Brain microvascular endothelial cell (primary cell): ENCODE results near the gene MEIS2.
A peak's percentile ranks its signal among the peaks of the same experiment; 100 is the strongest.

Experiments
- DNase-seq: peaks from one replicate; pipeline ENCODE4 v3.0.0-alpha.2; 2020
- H3K27ac ChIP-seq: fragments of 250-450 bp; sonication (Bioruptor Pico); 2 replicates; pipeline ENCODE4 v1.5.1; 2020; ENCODE audit warnings: mild to moderate bottlenecking, moderate library complexity
- H3K27me3 ChIP-seq: fragments of 250-450 bp; sonication (Bioruptor Pico); replicated peaks from 2 replicates; pipeline ENCODE4 v1.5.1; 2020; ENCODE audit warnings: mild to moderate bottlenecking
- H3K36me3 ChIP-seq: fragments of 250-450 bp; sonication (Bioruptor Pico); replicated peaks from 2 replicates; pipeline ENCODE4 v1.5.1; 2020; ENCODE audit warnings: mild to moderate bottlenecking
- H3K4me3 ChIP-seq: 2 replicates; pipeline ENCODE4 v1.5.1; 2011; ENCODE audit warnings: low read depth, mild to moderate bottlenecking, control low read depth, low read length, moderate library complexity
- CTCF ChIP-seq: IDR thresholded peaks from 2 replicates; pipeline ENCODE4 v1.5.1; 2011; ENCODE audit warnings: low read depth, mild to moderate bottlenecking, moderate library complexity, low read length, control low read depth, inconsistent platforms; ENCODE audit errors: missing control alignments
- in situ Hi-C: cut with HindIII; loops from 2 replicates; pipeline ENCODE4 v1.10.0; 2017; ENCODE audit warnings: low sequenced_read_pairs, low pct_ligation_motif_present

The MEIS2 gene

GRCh38 chr15:36878684-36879262, 221.6 kb downstream of the MEIS2 start:
- no peak for TF ChIP-seq CTCF
- peak overlapping the region; percentile 10 for H3K4me3 ChIP-seq
- in situ Hi-C loops: no loop called here
- no peaks in the 10 kb centered on the region for H3K36me3 ChIP-seq
- no peak for DNase-seq
- no peak overlapping the region for H3K27ac ChIP-seq
- H3K27me3 ChIP-seq: peaks cover 50% of the 10 kb centered on the region

- no peak overlapping the region for H3K27ac ChIP-seq
- H3K4me3 ChIP-seq: peak overlapping the region; percentile 31
- no peak for TF ChIP-seq CTCF
- no peaks in the 10 kb centered on the region for H3K36me3 ChIP-seq
- in situ Hi-C loops: no loop called here
- DNase-seq: no peak
- H3K27me3 ChIP-seq: peaks cover 46% of the 10 kb centered on the region
Measured at GRCh38 chr15:36877796-36878683, 222.3 kb downstream of the MEIS2 start.

- no peak for DNase-seq
- Histone ChIP-seq H3K4me3 (no peak overlapping the region), H3K27ac (no peak overlapping the region), H3K36me3 (no peaks in the 10 kb centered on the region), H3K27me3 (peaks cover 38% of the 10 kb centered on the region)
- in situ Hi-C loops: no loop called here
- no peak for TF ChIP-seq CTCF
Measured at GRCh38 chr15:36877294-36877693, 223.1 kb downstream of the MEIS2 start.

GRCh38 chr15:36875740-36876334, 224.5 kb downstream of the MEIS2 start:
- TF ChIP-seq CTCF: no peak
- Histone ChIP-seq H3K4me3 (no peak overlapping the region), H3K27ac (no peak overlapping the region), H3K27me3 (peaks cover 24% of the 10 kb centered on the region), H3K36me3 (no peaks in the 10 kb centered on the region)
- no peak for DNase-seq
- in situ Hi-C loops: no loop called here

GRCh38 chr15:36874930-36875329, 225.4 kb downstream of the MEIS2 start:
- no peak for TF ChIP-seq CTCF
- in situ Hi-C loops: no loop called here
- no peak for DNase-seq
- no peaks in the 10 kb centered on the region for H3K36me3 ChIP-seq
- H3K27ac ChIP-seq: no peak overlapping the region
- no peak overlapping the region for H3K4me3 ChIP-seq
- peaks cover 15% of the 10 kb centered on the region for H3K27me3 ChIP-seq
